ENCODE data around the gene APLP2. TPM values are rescaled to one million over a fixed set of nuclear protein-coding genes. Genes with fewer than 3 reads are reported as not detected.

Gene APLP2
- total RNA-seq, 4 donors from 2014 or later, result 86.6 to 530 (median 347) TPM

DNA sequence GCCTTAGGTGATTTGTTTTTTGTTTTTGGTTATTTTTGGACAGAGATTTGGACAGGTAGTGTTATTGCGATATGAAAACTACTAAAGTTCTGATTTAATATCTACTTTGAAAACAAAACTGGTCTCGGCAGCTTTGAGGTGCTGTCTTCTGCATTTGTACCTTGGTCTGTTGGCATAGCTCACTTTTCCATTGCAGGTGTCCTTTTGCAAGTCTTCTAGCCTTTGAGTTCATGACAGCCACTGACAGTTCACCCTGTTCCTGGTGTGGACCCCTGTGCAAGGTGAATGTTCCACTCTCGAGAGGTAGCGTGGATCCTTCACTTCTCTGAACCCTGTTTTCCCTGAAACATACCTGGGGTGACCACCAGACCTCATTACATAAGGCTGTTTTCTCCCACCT lies 45.0 kb downstream of the APLP2 start:
- Histone ChIP-seq H3K27ac (no peak overlapping the region), H3K27me3 (no peaks in the 10 kb centered on the region), H3K36me3 (peaks cover 0 to 28% (median 0%) of the 10 kb centered on the region in 3 donors), H3K4me3 (no peak overlapping the region), H3K9me3 (no peaks in the 10 kb centered on the region), H3K4me1 (peaks cover 0 to 11% (median 3%) of the 10 kb centered on the region in 4 donors)
- TF ChIP-seq, protein P1, sequence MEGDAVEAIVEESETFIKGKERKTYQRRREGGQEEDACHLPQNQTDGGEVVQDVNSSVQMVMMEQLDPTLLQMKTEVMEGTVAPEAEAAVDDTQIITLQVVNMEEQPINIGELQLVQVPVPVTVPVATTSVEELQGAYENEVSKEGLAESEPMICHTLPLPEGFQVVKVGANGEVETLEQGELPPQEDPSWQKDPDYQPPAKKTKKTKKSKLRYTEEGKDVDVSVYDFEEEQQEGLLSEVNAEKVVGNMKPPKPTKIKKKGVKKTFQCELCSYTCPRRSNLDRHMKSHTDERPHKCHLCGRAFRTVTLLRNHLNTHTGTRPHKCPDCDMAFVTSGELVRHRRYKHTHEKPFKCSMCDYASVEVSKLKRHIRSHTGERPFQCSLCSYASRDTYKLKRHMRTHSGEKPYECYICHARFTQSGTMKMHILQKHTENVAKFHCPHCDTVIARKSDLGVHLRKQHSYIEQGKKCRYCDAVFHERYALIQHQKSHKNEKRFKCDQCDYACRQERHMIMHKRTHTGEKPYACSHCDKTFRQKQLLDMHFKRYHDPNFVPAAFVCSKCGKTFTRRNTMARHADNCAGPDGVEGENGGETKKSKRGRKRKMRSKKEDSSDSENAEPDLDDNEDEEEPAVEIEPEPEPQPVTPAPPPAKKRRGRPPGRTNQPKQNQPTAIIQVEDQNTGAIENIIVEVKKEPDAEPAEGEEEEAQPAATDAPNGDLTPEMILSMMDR (IDR thresholded peaks at IDR 0.05), result no peak
- no peak for TF ChIP-seq POLR2A (IDR thresholded peaks at IDR 0.05)
- no peak for DNase-seq

DNA sequence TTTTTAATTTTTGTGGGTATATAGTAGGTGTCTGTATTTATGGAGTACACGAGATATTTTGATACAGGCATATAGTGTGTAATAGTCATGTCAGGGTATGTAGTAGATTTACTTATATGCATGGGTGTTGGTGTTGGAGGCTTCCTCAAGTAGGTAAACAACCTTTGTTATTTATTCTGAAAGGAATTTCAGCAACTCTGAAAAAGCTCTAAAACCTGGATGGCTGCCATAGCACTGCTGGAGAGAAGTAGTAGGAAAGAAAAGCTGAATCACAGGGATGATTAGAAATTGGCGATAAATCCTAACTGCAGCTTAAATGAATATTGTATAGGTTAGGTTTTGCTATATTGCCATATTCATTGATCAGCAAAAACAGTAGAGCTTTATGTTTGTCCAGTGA lies 45.5 kb downstream of the APLP2 start:
- Histone ChIP-seq H3K36me3 (peaks cover 0 to 25% (median 0%) of the 10 kb centered on the region in 3 donors), H3K27ac (no peak overlapping the region), H3K4me3 (no peak overlapping the region), H3K9me3 (no peaks in the 10 kb centered on the region), H3K27me3 (no peaks in the 10 kb centered on the region), H3K4me1 (peaks cover 0 to 11% (median 5%) of the 10 kb centered on the region in 4 donors)
- no peak for TF ChIP-seq POLR2A (IDR thresholded peaks at IDR 0.05)
- TF ChIP-seq, protein P1 (IDR thresholded peaks at IDR 0.05), result no peak
- DNase-seq, result no peak

DNA sequence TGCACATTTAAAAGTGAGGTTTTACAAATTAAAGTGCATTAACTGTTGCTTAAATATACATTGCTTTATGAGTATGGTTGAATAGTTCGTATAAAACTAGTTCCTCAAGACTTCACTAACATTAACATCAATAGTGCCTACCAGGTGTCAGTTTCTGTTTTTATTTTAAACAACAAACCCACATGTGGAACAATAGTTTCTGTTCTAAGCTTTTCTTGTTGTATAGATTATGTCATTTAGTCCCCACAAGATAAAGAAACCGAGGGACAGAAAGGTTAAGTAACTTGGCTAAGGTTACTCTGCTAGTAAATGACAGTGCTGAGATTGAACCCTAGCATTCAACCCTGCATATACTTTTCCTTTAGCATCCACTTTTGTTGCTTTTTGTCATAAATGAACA lies 48.5 kb downstream of the APLP2 start:
- Histone ChIP-seq H3K4me1 (peaks cover 0 to 14% (median 5%) of the 10 kb centered on the region in 4 donors), H3K9me3 (no peaks in the 10 kb centered on the region), H3K27ac (peak overlapping the region in 1 of 4 donors; percentile 22), H3K4me3 (no peak overlapping the region), H3K27me3 (no peaks in the 10 kb centered on the region), H3K36me3 (peaks cover 0 to 17% (median 0%) of the 10 kb centered on the region in 3 donors)
- no peak for DNase-seq
- no peak for TF ChIP-seq POLR2A (IDR thresholded peaks at IDR 0.05)
- TF ChIP-seq, protein P1 (IDR thresholded peaks at IDR 0.05), result no peak

DNA sequence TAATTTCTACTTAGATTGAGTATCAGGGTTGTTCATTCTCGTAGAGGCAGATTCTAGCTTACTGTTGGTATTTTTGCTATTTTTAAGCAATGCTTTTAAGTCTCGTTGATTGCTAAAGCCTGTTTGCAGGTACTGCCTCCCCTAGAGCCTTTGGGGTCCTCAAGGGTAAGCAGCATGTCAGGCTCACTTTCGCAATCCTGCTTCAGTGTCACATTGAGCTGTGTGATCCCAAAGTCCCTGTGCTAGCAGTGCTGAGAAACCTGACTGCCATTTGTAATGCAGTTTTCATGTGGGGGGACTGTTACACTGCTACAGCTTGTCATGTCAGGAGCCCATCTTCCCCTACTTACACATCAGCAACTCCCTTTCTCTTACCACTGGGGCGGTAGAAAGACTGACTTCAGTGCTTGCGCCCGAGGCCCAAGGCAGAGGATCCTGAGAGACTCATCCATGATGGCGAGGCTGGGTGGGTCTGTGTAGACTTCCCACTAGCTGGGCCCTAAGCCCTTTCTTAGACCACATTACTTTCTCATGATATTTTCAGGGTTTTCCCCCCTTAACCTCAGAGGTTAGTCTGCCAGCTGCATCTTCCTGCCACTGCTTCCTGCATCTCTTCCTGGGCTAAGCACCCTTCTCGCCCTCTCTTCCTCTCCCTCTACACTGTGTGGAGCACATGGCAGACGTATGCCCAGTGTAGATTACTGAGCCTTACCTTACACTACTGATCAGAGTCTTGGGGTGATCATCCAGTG lies 49.1 kb downstream of the APLP2 start:
- peaks cover 0 to 24% (median 0%) of the 10 kb centered on the region in 3 donors for H3K36me3 ChIP-seq
- peak in 2 of 3 donors; percentile 43 to 58 for DNase-seq
- no peaks in the 10 kb centered on the region for H3K9me3 ChIP-seq
- H3K27ac ChIP-seq, result peak overlapping the region in 1 of 4 donors; percentile 20
- H3K4me1 ChIP-seq, result peaks cover 0 to 14% (median 5%) of the 10 kb centered on the region in 4 donors
- TF ChIP-seq, protein P1 (IDR thresholded peaks at IDR 0.05), result no peak
- TF ChIP-seq POLR2A (IDR thresholded peaks at IDR 0.05), result no peak
- H3K4me3 ChIP-seq, result no peak overlapping the region
- H3K27me3 ChIP-seq, result no peaks in the 10 kb centered on the region

DNA sequence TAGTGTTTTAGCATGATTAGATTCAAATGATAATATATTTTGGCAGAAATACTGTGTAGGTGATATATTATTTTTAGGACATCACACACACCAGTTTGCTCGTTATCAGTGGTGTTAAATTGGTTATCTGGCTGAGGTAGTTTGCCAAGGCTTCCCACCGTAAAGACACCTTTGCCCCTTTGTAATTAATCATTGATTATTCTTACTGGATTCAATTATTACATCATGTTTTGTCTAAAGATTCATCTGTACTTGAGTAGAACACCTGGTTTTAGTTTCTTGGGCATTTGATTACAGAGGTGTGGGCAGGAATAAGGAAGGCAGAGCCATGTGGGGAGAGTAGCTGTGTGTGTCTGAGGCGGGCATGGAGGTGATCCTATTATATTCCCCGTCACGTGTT lies 50.4 kb downstream of the APLP2 start:
- H3K4me3 ChIP-seq, result no peak overlapping the region
- H3K9me3 ChIP-seq, result no peaks in the 10 kb centered on the region
- peaks cover 0 to 29% (median 0%) of the 10 kb centered on the region in 3 donors for H3K36me3 ChIP-seq
- no peaks in the 10 kb centered on the region for H3K27me3 ChIP-seq
- peaks cover 0 to 14% (median 5%) of the 10 kb centered on the region in 4 donors for H3K4me1 ChIP-seq
- no peak for TF ChIP-seq POLR2A (IDR thresholded peaks at IDR 0.05)
- TF ChIP-seq, protein P1 (IDR thresholded peaks at IDR 0.05), result no peak
- DNase-seq, result no peak
- peak overlapping the region in 1 of 4 donors; percentile 21 for H3K27ac ChIP-seq

Data from Peyer's patch (tissue), 4 donors.